Stimulated activated CD4-positive, alpha-beta T cell treated with anti-CD3 and anti-CD28 coated beads, Interleukin-4, amount 100 ng/mL, for 48 hours (primary cell): ENCODE results near the gene RAB25.

Experiments
- DNase-seq, 2 donors: peaks; one replicate each; pipeline ENCODE4 v3.0.0-alpha.2; 2020; ENCODE audit warnings: low read depth in 2 of 2

Gene RAB25

GRCh38 chr1:156079762-156080161 lies 18.8 kb downstream of the RAB25 start:
- no peak for DNase-seq

DNA sequence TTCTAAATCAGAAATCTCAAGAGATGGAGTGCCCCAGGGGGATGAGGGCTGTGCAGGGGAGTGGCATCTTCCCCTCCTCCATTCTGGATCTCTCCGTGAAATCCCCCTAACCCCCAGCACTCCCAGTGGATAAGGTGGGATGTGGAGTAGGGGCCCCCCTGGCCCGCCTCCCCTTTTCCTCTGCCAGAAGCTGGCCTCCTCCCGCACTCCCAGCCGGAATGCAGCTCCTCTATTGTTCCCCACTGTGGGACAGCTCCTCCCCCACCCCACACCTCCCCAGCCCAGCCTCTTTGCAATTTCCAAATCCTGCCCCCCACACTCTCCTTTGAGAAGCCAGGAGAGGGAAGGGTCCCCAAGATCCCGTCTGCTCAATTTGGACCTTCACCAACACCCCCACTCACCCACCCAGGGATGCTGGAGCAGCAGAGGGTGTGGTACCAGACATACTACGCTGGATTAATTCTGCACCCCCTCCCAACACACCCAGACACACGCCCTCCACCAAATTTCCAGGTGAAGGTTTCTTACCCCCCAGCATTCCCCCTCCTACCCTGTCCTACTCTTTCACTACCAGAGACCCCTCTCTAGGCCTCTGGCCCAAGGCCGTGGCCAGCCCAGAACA lies 19.4 kb downstream of the RAB25 start:
- no peak for DNase-seq

DNA sequence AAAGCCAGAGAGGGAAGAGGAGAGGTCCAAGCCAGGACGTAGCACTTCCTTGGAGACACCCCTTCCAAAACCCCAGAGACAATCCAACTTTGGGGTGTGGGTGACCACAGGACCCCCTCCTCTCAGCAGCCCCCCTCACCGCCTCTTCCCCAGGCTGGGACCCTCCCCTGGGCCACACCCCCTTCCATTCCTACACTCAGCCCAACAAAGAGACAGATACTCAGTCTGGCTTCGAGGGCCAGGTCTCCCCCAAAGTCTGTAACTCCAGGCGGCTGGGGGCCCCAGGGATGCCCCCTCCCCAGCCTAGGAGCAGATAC lies 19.9 kb downstream of the RAB25 start:
- no peak for DNase-seq

GRCh38 chr1:156081180-156081916 lies 20.4 kb downstream of the RAB25 start:
- no peak for DNase-seq

DNA sequence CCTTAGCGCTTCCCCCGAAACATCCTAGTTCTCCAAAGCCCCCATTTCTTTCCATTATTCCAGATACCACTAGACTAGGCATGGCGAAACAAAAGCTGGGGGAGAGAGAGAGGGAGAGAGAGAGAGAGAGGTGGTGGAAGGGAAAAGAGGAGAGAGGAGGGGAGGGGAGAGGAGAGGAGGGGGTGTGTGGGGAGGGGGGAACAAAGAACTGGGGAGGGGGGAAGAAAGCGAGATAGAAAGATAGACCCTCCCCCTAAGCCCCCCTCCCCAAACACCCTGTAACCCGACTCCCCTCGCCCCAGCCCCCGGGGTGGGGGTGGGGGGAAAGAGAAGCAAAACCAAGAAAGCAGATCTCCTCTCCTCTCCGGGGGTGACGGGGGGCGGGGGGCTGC lies 21.0 kb downstream of the RAB25 start:
- DNase-seq, result no peak

GRCh38 chr1:156082309-156083091 lies 21.5 kb downstream of the RAB25 start, which contains the start of gene MEX3A:
Gene MEX3A (minus strand): TSS chr1:156082465. CDS start chr1:156081998, 467 bp downstream.
- peak in 1 of 2 donors; percentile 44 for DNase-seq

DNA sequence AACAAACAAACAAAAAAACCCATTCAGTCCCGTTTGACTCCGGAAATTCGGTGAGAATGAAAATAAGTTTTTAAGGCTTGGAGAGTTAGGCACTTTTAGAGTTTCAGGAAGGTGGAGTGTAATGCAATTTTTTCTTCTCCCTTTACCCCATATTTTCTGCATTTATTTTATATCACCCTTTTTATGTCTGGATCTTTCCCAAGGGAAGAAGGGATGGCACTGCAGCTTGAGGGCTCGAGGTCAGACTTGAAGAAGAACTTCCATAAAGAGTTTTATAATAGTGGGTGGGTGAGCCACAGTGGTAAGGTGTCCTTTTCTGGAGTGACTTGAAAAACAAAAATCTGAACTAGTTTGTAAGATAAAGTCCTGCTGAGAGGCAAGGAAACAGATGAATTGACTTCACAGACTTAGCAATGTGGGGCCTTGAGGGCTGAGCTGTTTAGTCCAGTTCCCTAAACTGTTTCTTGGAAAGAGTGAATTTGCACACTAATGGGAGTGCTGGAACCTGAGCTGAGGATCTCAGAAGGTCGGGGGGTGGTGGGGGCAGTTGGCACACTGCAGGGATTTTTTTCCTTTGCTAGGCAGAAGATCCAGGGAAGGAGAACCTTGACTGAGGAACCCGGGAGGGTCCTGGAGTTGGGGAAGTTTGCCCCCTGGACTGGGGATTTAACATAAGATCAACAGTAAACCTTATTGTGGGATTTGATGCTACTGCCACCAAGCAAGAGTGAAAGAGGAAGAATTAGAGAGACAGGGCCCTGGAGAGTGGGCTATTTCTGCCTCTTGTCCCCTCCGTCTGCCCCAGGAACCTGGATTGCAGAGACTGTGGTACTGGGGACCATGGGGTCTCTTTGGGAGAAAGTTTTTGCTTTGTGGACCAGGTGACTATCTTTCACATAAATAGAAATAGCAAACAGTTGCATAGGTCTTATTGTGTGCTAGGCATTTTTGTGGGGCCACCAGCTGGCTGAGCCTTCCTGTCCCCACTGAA lies 23.1 kb downstream of the RAB25 start:
- no peak for DNase-seq

DNA sequence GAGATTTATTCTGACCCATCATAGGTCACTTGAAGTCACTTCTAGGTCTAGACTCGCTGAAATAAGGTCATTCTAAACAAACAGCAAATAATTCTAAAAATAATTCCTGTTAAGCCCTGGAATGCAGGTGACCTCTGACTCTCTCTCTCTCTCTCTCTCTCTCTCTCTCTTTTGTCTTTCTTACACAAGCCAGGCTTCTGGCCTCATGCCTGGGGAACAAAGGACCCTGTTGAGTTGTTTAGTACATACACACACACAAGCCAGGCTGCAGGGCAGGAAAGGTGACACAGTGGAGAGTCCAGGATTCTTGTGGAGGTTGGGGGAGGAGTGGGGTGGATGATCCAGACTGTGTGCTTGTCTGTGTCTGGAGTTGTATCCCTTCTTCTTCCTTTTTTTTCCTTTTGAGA lies 25.3 kb downstream of the RAB25 start:
- DNase-seq, result no peak

DNA sequence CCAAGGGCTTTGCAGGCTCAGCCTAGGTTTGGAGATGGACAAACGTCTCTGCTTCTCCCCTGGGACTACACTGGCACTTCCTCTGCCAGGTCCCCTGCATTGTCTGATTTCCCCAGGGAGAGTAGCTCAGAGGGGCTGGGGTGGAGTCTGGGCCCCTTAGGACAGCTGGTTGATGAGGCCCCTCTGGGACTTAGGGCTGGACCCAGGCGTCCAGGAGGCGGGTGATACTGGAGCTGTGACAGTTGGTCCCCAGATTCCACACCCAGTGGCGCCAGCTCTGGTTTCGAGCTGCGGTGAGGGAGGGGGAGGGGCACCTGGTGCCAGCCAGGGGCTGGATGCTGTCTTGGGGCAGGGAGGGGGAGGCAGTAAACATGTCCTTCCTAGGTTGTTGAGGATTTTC lies 28.7 kb downstream of the RAB25 start:
- no peak for DNase-seq

DNA sequence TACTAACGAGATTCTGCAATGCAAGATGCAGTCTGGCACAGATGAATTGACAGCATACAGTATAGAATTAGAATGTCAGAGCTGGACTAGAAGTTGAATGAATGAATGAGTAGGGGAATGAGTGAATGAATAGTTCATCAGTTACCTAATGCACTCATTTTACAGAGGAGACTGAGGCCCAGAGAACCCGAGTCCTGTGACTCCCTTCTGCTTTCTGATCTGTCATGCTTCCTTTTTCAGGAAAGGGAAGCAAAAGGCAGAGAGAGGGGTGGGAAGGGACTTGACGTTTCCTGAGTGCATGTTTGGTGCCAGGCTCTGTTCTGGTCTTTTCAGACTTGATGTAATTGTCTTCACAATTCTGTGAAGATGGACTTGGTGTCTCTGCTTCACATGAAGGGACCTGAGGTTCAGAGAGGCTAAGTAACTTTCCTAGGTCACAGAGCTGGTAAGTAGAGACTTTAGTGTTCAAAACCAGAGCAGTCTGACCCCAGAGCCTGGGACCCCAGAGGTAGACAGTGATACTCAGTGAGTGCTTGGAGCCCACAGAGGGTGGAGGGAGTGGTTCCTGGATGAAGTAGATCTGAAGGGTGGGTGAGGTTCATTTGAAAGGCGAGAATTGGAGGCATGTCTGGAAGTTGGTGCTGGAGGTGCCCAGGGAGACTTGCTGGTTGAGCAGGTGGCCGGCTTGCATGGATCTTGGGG lies 29.3 kb downstream of the RAB25 start:
- DNase-seq, result no peak

DNA sequence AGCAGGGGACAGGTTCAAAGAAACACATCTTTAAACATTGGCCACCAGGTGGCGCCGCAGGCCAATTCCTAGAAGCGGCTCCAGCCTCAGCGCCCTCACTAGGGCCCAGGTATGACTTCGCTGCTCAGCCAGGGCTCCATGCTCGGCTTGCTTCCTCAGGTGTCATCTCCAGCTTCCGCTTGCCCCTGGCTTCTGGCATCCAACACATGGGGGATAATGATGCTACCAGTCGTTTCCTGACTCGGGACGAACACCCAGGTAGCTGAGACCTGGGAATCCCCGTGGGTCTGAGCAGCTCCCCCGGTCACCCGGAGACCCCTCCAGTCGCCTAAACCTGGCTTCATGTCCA lies 29.9 kb downstream of the RAB25 start:
- peak; percentile 87 to 95 for DNase-seq

- no peak for DNase-seq
These were observed 30.6 kb downstream of the RAB25 start for GRCh38 chr1:156091610-156092009.

GRCh38 chr1:156095906-156096508 lies 35.0 kb downstream of the RAB25 start:
- DNase-seq, result no peak

- DNase-seq, result peak; percentile 83 to 91
These were observed 35.9 kb downstream of the RAB25 start for GRCh38 chr1:156096640-156097391.

- peak in 1 of 2 donors; percentile 54 for DNase-seq
These were observed 36.7 kb downstream of the RAB25 start for GRCh38 chr1:156097499-156098178.

GRCh38 chr1:156098784-156099183 lies 37.8 kb downstream of the RAB25 start:
- no peak for DNase-seq

DNA sequence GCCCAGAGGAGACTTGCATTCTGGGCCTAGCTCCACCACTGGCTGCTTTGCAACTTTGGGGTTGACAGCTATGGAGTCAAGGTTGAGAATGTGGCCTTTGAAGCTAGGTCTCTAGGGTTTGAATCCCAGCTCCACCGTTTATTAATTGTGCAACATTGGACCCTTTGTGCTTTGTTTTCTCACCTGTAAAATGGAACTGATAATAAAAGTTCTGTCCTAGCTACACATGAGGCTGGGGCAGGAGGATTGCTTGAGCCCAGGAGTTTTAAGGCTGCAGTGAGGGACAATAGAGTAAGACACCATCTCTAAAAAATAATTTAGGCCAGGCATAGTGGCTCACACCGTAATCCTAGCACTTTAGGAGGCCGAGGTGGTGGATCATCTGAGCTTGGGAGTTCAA lies 38.3 kb downstream of the RAB25 start:
- no peak for DNase-seq

DNA sequence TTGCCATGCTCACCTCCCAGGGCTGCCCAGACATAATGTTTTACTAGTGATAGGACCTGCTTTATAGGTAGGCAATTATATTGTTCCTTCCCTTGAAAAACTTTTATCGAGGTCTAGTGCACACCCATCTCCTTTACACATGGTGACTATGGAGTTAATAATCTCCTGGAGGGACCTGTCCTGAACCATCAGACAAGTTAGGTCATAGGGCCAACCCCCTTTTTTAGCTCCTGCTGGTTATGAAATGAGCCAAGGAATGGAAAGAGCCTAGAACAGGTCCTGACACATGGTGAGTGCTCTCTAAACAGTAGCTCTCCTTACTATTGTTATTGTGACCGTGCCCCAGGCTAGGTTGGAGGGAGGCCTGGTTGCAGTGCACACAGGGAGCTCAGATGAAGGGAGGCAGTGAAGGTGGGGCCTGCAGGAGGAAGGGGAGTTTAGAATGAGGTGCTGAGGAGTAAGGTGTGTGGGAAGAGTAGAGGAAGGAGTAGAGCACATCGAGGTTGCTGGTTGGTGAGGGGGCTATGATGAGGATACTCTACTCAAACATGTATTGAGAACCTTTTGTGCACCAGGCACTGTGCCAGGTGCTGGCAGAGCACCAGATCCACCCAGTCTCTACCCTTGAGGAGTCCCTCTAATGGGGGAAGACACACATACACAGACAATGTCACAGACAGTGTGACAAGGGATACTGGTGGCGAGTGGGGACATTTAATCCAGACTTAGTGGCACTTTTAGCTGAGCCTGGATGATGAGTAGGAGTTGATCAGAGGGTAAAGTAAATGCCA lies 39.4 kb downstream of the RAB25 start:
- DNase-seq, result no peak

- DNase-seq, result no peak
These were observed 40.9 kb downstream of the RAB25 start for GRCh38 chr1:156101880-156102279.
